ENCODE results near the gene ANKRD66. TPM values are rescaled to one million over a fixed set of nuclear protein-coding genes. Genes with fewer than 3 reads are reported as not detected.
"Not testable (repeated sequence)": the region's sequence is repeated elsewhere in the genome, so short reads cannot be mapped to it uniquely, and the experiment has no call there.

Gene ANKRD66
- total RNA-seq, 1 donor from 2014 or later, result not detected

DNA sequence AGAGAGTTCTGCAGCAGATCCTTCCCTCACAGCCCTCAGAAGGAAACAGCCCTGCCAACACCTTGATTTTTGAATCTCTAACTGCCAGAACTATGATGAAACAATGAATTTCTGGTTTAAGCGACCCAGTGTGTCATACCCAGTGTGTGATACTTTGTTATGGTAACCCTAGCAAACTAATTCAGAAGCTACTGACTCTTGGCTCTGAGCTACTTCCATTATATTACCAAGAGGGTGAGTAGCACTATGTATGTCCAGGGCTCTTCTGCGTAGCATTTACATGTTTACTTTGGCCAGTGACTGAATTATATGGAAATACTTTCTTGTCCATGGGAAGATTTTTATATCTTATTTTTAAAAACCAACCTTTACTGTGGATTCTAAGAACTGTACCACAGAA is 16.7 kb downstream of the ANKRD66 start:
- no peak for DNase-seq (ENCODE audit: low read depth)

DNA sequence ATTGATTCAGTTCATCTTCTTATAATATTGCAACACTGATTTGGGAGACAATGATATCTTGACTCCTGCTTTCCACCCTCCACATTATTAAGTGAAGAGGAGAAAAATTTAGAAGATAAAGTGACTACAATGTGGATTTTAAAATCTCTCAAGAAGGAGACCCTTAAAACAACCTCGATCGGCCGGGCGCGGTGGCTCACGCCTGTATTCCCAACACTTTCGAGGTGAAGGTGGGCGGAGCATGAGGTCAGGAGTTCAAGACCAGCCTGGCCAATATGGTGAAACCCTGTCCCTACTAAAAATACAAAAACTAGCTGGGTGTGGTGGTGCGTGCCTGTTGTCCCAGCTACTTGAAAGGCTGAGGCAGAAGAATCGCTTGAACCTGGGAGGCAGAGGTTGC is 17.5 kb downstream of the ANKRD66 start:
- not testable (repeated sequence) for H3K36me3 ChIP-seq (ENCODE audit: control insufficient read depth, insufficient read depth, low read length); DNase-seq (ENCODE audit: low read depth); H3K4me3 ChIP-seq (ENCODE audit: low read depth, low read length); H3K27me3 ChIP-seq (ENCODE audit: control insufficient read depth, insufficient read depth, low read length)

More for the DNA sequence above, 16.7 kb downstream of the ANKRD66 start:
- no peak overlapping the region for H3K4me3 ChIP-seq (ENCODE audit: low read depth, low read length)
- TF ChIP-seq, protein P1, sequence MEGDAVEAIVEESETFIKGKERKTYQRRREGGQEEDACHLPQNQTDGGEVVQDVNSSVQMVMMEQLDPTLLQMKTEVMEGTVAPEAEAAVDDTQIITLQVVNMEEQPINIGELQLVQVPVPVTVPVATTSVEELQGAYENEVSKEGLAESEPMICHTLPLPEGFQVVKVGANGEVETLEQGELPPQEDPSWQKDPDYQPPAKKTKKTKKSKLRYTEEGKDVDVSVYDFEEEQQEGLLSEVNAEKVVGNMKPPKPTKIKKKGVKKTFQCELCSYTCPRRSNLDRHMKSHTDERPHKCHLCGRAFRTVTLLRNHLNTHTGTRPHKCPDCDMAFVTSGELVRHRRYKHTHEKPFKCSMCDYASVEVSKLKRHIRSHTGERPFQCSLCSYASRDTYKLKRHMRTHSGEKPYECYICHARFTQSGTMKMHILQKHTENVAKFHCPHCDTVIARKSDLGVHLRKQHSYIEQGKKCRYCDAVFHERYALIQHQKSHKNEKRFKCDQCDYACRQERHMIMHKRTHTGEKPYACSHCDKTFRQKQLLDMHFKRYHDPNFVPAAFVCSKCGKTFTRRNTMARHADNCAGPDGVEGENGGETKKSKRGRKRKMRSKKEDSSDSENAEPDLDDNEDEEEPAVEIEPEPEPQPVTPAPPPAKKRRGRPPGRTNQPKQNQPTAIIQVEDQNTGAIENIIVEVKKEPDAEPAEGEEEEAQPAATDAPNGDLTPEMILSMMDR (IDR thresholded peaks at IDR 0.05; ENCODE audit: insufficient read depth, low read length, poor library complexity, severe bottlenecking), result no peak
- H3K36me3 ChIP-seq (ENCODE audit: control insufficient read depth, insufficient read depth, low read length), result no peaks in the 10 kb centered on the region
- H3K27me3 ChIP-seq (ENCODE audit: control insufficient read depth, insufficient read depth, low read length), result no peaks in the 10 kb centered on the region

DNA sequence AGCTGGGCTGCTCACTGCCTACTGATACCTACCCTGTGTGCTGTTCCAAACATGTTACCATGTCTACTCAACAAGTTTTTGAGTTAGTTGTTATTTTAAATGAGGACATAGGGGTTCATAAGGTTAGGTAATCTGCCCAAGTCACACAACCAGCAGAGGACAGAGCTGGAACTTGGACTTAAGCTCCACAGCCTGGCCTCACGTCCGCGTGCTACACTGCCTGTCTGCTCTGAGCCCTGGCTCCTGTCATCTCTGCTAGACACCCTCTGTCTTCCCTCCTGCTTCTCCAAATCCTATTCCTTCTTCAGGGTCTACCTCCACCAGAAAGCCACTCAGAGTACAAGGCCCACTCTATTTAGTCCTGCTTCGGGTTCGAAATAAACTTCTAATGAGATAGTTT is 18.2 kb downstream of the ANKRD66 start:
- Histone ChIP-seq H3K27me3 (ENCODE audit: control insufficient read depth, insufficient read depth, low read length) (no peaks in the 10 kb centered on the region), H3K36me3 (ENCODE audit: control insufficient read depth, insufficient read depth, low read length) (no peaks in the 10 kb centered on the region), H3K4me3 (ENCODE audit: low read depth, low read length) (no peak overlapping the region)
- TF ChIP-seq, protein P1 (IDR thresholded peaks at IDR 0.05; ENCODE audit: insufficient read depth, low read length, poor library complexity, severe bottlenecking), result no peak
- DNase-seq (ENCODE audit: low read depth), result no peak

DNA sequence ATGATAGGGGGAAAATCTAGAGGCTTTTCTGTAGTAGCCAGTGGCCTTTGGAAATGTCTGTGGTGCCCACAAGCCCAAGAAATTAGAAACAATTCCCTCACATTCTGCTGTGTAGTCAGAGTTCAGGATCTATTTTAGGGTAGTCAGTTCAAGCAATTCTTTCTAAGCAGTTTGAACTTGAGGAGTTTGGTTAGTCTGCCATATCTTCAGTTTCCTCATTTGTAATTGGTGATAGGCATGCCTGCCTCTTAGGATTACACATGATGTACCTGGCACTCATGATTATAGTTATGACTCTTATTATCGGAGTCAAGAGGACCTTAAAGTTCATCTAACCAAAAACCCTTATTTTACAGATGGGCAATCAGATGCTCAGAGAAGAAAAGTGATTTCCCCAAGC is 25.3 kb downstream of the ANKRD66 start:
- Histone ChIP-seq H3K4me3 (ENCODE audit: low read depth, low read length) (no peak overlapping the region), H3K36me3 (ENCODE audit: control insufficient read depth, insufficient read depth, low read length) (no peaks in the 10 kb centered on the region), H3K27me3 (ENCODE audit: control insufficient read depth, insufficient read depth, low read length) (no peaks in the 10 kb centered on the region)
- TF ChIP-seq, protein P1 (IDR thresholded peaks at IDR 0.05; ENCODE audit: insufficient read depth, low read length, poor library complexity, severe bottlenecking), result no peak
- no peak for DNase-seq (ENCODE audit: low read depth)

DNA sequence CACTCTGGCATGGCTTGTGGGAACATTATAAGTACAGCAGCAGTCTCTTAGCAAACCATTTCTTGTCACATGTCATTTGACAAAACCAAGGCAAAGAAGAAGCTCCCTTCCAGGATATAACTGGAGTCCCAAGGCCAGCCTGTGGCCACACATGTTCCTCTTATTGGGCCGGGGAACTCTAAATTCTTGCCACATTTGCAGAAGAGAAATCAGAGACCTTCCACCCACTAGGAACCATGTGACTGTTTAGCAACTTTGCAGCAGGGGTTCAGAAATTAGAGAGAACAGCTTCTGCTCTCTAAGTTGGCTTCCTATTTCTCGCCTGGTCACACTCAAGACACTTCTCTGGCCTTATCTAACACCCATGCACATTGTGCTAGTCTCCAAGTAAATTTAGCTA is 26.0 kb downstream of the ANKRD66 start:
- TF ChIP-seq, protein P1 (IDR thresholded peaks at IDR 0.05; ENCODE audit: insufficient read depth, low read length, poor library complexity, severe bottlenecking), result no peak
- no peak for DNase-seq (ENCODE audit: low read depth)
- H3K4me3 ChIP-seq (ENCODE audit: low read depth, low read length), result no peak overlapping the region

DNA sequence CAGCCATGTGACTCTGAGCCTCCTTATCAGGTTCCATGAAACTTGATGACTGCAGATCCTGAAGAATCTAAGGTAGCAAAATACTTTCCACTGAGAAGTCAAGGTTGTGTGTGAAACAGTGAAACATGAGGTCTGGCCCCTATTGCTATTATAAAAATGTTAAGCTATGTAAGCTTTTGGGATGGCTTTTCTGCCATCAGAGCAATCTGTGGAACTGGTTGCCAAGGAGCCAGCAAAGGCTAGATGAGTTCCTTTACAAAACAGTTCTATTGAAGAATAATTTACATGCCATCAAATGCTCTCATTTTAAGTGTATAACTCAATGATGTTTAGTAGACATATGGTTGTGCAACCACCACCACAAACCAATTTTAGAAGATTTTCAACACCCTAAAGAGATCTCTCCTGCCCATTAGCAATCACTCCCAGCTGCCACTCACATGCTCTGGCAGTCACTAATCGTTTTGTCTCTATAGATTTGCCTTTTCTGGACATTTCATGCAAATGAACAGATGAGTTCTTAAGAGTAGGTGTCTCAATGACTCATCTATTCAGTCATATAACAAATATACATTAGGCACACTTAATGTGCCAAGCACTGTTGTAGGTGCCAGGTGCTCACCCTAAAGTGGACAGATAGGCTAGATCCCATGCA is 26.6 kb downstream of the ANKRD66 start:
- Histone ChIP-seq H3K4me3 (ENCODE audit: low read depth, low read length) (no peak overlapping the region), H3K27me3 (ENCODE audit: control insufficient read depth, insufficient read depth, low read length) (no peaks in the 10 kb centered on the region), H3K36me3 (ENCODE audit: control insufficient read depth, insufficient read depth, low read length) (no peaks in the 10 kb centered on the region)
- DNase-seq (ENCODE audit: low read depth), result no peak
- TF ChIP-seq, protein P1 (IDR thresholded peaks at IDR 0.05; ENCODE audit: insufficient read depth, low read length, poor library complexity, severe bottlenecking), result no peak

More for the DNA sequence above, 26.0 kb downstream of the ANKRD66 start:
- Histone ChIP-seq H3K36me3 (ENCODE audit: control insufficient read depth, insufficient read depth, low read length) (no peaks in the 10 kb centered on the region), H3K27me3 (ENCODE audit: control insufficient read depth, insufficient read depth, low read length) (no peaks in the 10 kb centered on the region)

DNA sequence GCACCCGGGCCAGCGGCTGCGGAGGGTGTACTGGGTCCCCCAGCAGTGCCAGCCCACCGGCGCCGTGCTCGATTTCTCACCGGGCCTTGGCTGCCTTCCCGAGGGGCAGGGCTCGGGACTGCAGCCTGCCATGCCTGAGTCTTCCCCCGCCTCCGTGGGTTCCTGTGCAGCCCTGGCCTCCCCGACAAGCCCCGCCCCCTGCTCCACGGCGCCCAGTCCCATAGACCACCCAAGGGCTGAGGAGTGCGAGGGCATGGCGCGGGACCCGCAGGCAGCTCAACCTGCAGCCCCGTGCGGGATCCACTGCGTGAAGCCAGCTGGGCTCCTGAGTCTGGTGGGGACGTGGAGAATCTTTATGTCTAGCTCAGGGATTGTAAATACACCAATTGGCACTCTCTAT is 28.0 kb downstream of the ANKRD66 start:
- not testable (repeated sequence) for H3K27me3 ChIP-seq (ENCODE audit: control insufficient read depth, insufficient read depth, low read length)

More for the DNA sequence above, 28.0 kb downstream of the ANKRD66 start:
- not testable (repeated sequence) for H3K4me3 ChIP-seq (ENCODE audit: low read depth, low read length); DNase-seq (ENCODE audit: low read depth); H3K36me3 ChIP-seq (ENCODE audit: control insufficient read depth, insufficient read depth, low read length)

Measured in kidney epithelial cell (primary cell).